SK-N-SH (cell line): ENCODE results near the gene SGCE. TPM values are rescaled to one million over a fixed set of nuclear protein-coding genes. Genes with fewer than 3 reads are reported as not detected.
A peak's percentile ranks its signal among the peaks of the same experiment; 100 is the strongest.

ENCODE experiments used
- CTCF ChIA-PET: fragments of 300-600, 350-600 bp; formaldehyde crosslinking; extraction: SDS; loops from one replicate; lab custom pipeline; 2021; lab: Yijun Ruan, JAX
- POLR2A ChIA-PET: fragments of 350-600 bp; sonication (Branson Sonifier 250); formaldehyde crosslinking; extraction: SDS; loops from one replicate; lab custom pipeline; 2020; ENCODE audit warnings: antibody characterized with exemption, inconsistent platforms; lab: Yijun Ruan, JAX
- DNase-seq: peaks from one replicate; pipeline ENCODE4 v3.0.0; 2012
- H2AFZ ChIP-seq: fragments of 200-600 bp; sonication (generic); 2 replicates; pipeline ENCODE4 v1.8.1; 2016; ENCODE audit warnings: antibody characterized with exemption, mild to moderate bottlenecking, low read depth
- H3F3A ChIP-seq: fragments of 200-600 bp; sonication (generic); replicated peaks from 2 replicates; pipeline ENCODE3; 2016; ENCODE audit warnings: antibody characterized with exemption, mild to moderate bottlenecking; ENCODE audit not compliant: insufficient read depth
- H3K27ac ChIP-seq, 2 experiments: fragments of 200-500 bp in 1 of 2; fragments of 200-600 bp in 1 of 2; sonication (Bioruptor generic) in 1 of 2; sonication (generic), shearing (Covaris generic) in 1 of 2; 2 replicates each; pipeline versions ENCODE4 v1.5.1 to v1.6.1; 2014 to 2016; ENCODE audit warnings: low read depth in 2 of 2, inconsistent platforms in 1 of 2, low read length in 1 of 2, mild to moderate bottlenecking in 1 of 2, mixed read lengths in 1 of 2
- H3K27me3 ChIP-seq: fragments of 200-600 bp; sonication (generic), shearing (Covaris generic); 2 replicates; pipeline ENCODE4 v1.6.1; 2016; ENCODE audit warnings: mixed run types; ENCODE audit not compliant: insufficient read depth
- H3K36me3 ChIP-seq, 2 experiments: fragments of 200-500 bp in 1 of 2; fragments of 200-600 bp in 1 of 2; sonication (Bioruptor generic) in 1 of 2; sonication (generic) in 1 of 2; replicated peaks in 1 of 2; 2 replicates each; pipeline versions ENCODE3 to v1.5.1; 2014 to 2016; ENCODE audit warnings: low read length in 1 of 2, mild to moderate bottlenecking in 1 of 2; ENCODE audit not compliant: insufficient read depth in 2 of 2, control insufficient read depth in 1 of 2
- H3K4me1 ChIP-seq, 2 experiments: fragments of 200-500 bp in 1 of 2; fragments of 200-600 bp in 1 of 2; sonication (Bioruptor generic) in 1 of 2; sonication (generic), shearing (Covaris generic) in 1 of 2; 2 replicates each; pipeline versions ENCODE4 v1.5.1 to v1.6.1; 2014 to 2016; ENCODE audit warnings: low read depth in 1 of 2, low read length in 1 of 2, mixed run types in 1 of 2; ENCODE audit not compliant: insufficient read depth in 2 of 2, control insufficient read depth in 1 of 2
- H3K4me2 ChIP-seq: fragments of 200-600 bp; sonication (generic), shearing (Covaris generic); 2 replicates; pipeline ENCODE4 v1.6.1; 2017; ENCODE audit warnings: mixed run types
- H3K4me3 ChIP-seq, 2 experiments: fragments of 200-500 bp in 1 of 2; fragments of 200-600 bp in 1 of 2; sonication (Bioruptor generic) in 1 of 2; sonication (generic), shearing (Covaris generic) in 1 of 2; 2 replicates each; pipeline versions ENCODE4 v1.5.1 to v1.8.1; 2014 to 2016; ENCODE audit warnings: low read depth in 2 of 2, inconsistent platforms in 1 of 2, low read length in 1 of 2, mild to moderate bottlenecking in 1 of 2, mixed read lengths in 1 of 2, moderate library complexity in 1 of 2
- H3K79me2 ChIP-seq: fragments of 200-600 bp; sonication (generic); 2 replicates; pipeline ENCODE4 v1.8.1; 2017; ENCODE audit warnings: mild to moderate bottlenecking; ENCODE audit not compliant: insufficient read depth
- H3K9ac ChIP-seq: fragments of 200-600 bp; sonication (generic); 2 replicates; pipeline ENCODE4 v1.6.1; 2017; ENCODE audit warnings: mixed run types
- H3K9me2 ChIP-seq: fragments of 200-600 bp; sonication (generic); 2 replicates; pipeline ENCODE4 v1.6.1; 2017; ENCODE audit warnings: mixed run types
- H3K9me3 ChIP-seq: fragments of 200-600 bp; sonication (generic); 2 replicates; pipeline ENCODE4 v1.6.1; 2017; ENCODE audit warnings: mixed run types, mild to moderate bottlenecking, moderate library complexity
- H4K20me1 ChIP-seq: fragments of 200-600 bp; sonication (generic); 2 replicates; pipeline ENCODE4 v1.6.1; 2017; ENCODE audit warnings: mild to moderate bottlenecking, mixed run types; ENCODE audit not compliant: insufficient read depth
- CTCF ChIP-seq: fragments of 200-600 bp; sonication (generic); IDR thresholded peaks from 2 replicates; pipeline ENCODE4 v1.6.1; 2017; ENCODE audit warnings: antibody characterized with exemption, mild to moderate bottlenecking, moderate library complexity
- ELF1 ChIP-seq: IDR thresholded peaks from 2 replicates; pipeline ENCODE4 v1.4.0; 2012
- EP300 ChIP-seq, 2 experiments: IDR thresholded peaks; 2 replicates each; pipeline versions ENCODE4 v1.4.0 to v1.6.1; 2012; ENCODE audit warnings: borderline replicate concordance in 1 of 2, low read depth in 1 of 2, low read length in 1 of 2
- FOSL2 ChIP-seq: IDR thresholded peaks from 2 replicates; pipeline ENCODE4 v1.4.0; 2012; ENCODE audit warnings: low read depth, mild to moderate bottlenecking, moderate library complexity, borderline replicate concordance
- FOXJ3 ChIP-seq: sonication (generic); formaldehyde crosslinking; IDR thresholded peaks from 2 replicates; pipeline ENCODE4 v1.5.1; 2020; ENCODE audit warnings: mild to moderate bottlenecking, missing genetic modification reagents
- GATA2 ChIP-seq: sonication (generic); formaldehyde crosslinking; IDR thresholded peaks from 2 replicates; pipeline ENCODE4 v1.5.0; 2020; ENCODE audit warnings: mild to moderate bottlenecking, missing genetic modification reagents
- JUND ChIP-seq: IDR thresholded peaks from 2 replicates; pipeline ENCODE4 v1.4.0; 2012
- MAX ChIP-seq: IDR thresholded peaks from 2 replicates; pipeline ENCODE4 v1.4.0; 2012; ENCODE audit warnings: low read depth
- NFIC ChIP-seq: IDR thresholded peaks from 2 replicates; pipeline ENCODE4 v1.4.0; 2012; ENCODE audit warnings: borderline replicate concordance
- NRF1 ChIP-seq: IDR thresholded peaks from 2 replicates; pipeline ENCODE4 v1.6.1; 2012; ENCODE audit warnings: low read depth, mild to moderate bottlenecking, low read length
- POLR2AphosphoS5 ChIP-seq: IDR thresholded peaks from 2 replicates; pipeline ENCODE4 v1.6.1; 2012; ENCODE audit warnings: low read depth, low read length
- RCOR1 ChIP-seq: fragments of 150-350 bp; IDR thresholded peaks from 2 replicates; pipeline ENCODE4 v1.6.1; 2017; ENCODE audit warnings: antibody characterized with exemption, low read length
- SMC3 ChIP-seq: IDR thresholded peaks from 2 replicates; pipeline ENCODE4 v1.6.1; 2012; ENCODE audit warnings: low read depth, low read length, improper control_type of control experiment
- TEAD4 ChIP-seq: IDR thresholded peaks from 2 replicates; pipeline ENCODE4 v1.4.0; 2012; ENCODE audit warnings: mild to moderate bottlenecking, borderline replicate concordance; ENCODE audit not compliant: insufficient read depth
- YY1 ChIP-seq: IDR thresholded peaks from 2 replicates; pipeline ENCODE4 v1.4.0; 2012; ENCODE audit warnings: low read depth, mild to moderate bottlenecking
- ZBTB33 ChIP-seq: IDR thresholded peaks from 2 replicates; pipeline ENCODE4 v1.4.0; 2012; ENCODE audit warnings: low read depth, borderline replicate concordance
- WGBS: methylation state at CpG from one replicate; pipeline ENCODE4 v1.1.6; 2017; ENCODE audit warnings: low lambda C conversion rate; 5-methylcytosine and 5-hydroxymethylcytosine counted together
- polyA plus RNA-seq, 3 experiments: library from polyadenylated mRNA; depleted of rRNA; stranded (reverse); fragments of >200 nt; gene quantifications; 2 replicates each; pipeline ENCODE4 v1.2.3, GENCODE V29; 2012

The SGCE gene
- polyA plus RNA-seq, 1 of the 3 experiments (the other 2 are of a cell fraction): 69.5 TPM

- DNase-seq: no peak
- peaks cover 11 to 29% of the 10 kb centered on the region in 2 experiments for H3K4me1 ChIP-seq
- TF ChIP-seq SMC3 (no peak), FOXJ3 (CRISPR knock-in tag) (no peak), ELF1 (no peak), JUND (no peak), YY1 (no peak), CTCF (no peak), NRF1 (no peak), ZBTB33 (no peak), EP300 (IDR thresholded peaks at IDR 0.05; ENCODE audit: borderline replicate concordance in 1 of 2, low read depth in 1 of 2, low read length in 1 of 2) (no peak), MAX (no peak), FOSL2 (no peak), TEAD4 (no peak), GATA2 (CRISPR knock-in tag) (no peak)
- peaks cover 14 to 18% of the 10 kb centered on the region in 2 experiments for H3K36me3 ChIP-seq
- ChIA-PET CTCF (interaction anchor here (1.0 to 1.8 kb wide), 4 partner anchors 12 to 22 kb away, joined by 3 to 4 read pairs (median 3); partner anchors contain the start of gene SGCE), POLR2A (no interaction called here)
- no peaks in the 10 kb centered on the region for H3K9me3 ChIP-seq
- peaks cover 43% of the 10 kb centered on the region for H3K79me2 ChIP-seq
- no peak overlapping the region for H2AFZ ChIP-seq
- H3K9me2 ChIP-seq: no peaks in the 10 kb centered on the region
- H3K27ac ChIP-seq: peak overlapping the region in 1 of 2 experiments; percentile 84; a peak in 1 of 4 replicates
- H3F3A ChIP-seq: peaks cover 17% of the 10 kb centered on the region
- no peak overlapping the region for H3K4me3 ChIP-seq
- H3K4me2 ChIP-seq: peak overlapping the region; percentile 61; the same call in 1 of the 2 replicates
- no peak overlapping the region for H3K9ac ChIP-seq
- peaks cover 15% of the 10 kb centered on the region for H4K20me1 ChIP-seq
- H3K27me3 ChIP-seq: no peaks in the 10 kb centered on the region
- WGBS: 93% methylated on average over 2 of the region's 2 CpGs
Observed at GRCh38 chr7:94633687-94634086, 22.2 kb downstream of the SGCE start.

GRCh38 chr7:94633014-94633341 lies 23.0 kb downstream of the SGCE start:
- peaks cover 49% of the 10 kb centered on the region for H3K79me2 ChIP-seq
- no peaks in the 10 kb centered on the region for H3K9me2 ChIP-seq
- peak overlapping the region; percentile 35 for H3K9ac ChIP-seq
- no peak for DNase-seq
- peaks cover 17% of the 10 kb centered on the region for H3F3A ChIP-seq
- H3K27me3 ChIP-seq: no peaks in the 10 kb centered on the region
- peak overlapping the region in 1 of 2 experiments; percentile 84; a peak in 3 of 4 replicates for H3K27ac ChIP-seq
- H3K4me1 ChIP-seq: peaks cover 11 to 29% of the 10 kb centered on the region in 2 experiments
- no peak overlapping the region for H2AFZ ChIP-seq
- ChIA-PET CTCF (interaction anchor here (1.1 to 1.6 kb wide), 4 partner anchors 12 to 183 kb away, joined by 3 to 5 read pairs (median 3); no protein-coding TSS in a partner anchor), POLR2A (no interaction called here)
- H3K9me3 ChIP-seq: no peaks in the 10 kb centered on the region
- H3K4me3 ChIP-seq: no peak overlapping the region
- H3K36me3 ChIP-seq: peaks cover 12 to 15% of the 10 kb centered on the region in 2 experiments
- peaks cover 15% of the 10 kb centered on the region for H4K20me1 ChIP-seq
- peak overlapping the region; percentile 61 for H3K4me2 ChIP-seq
- 89% methylated on average over 4 of the region's 4 CpGs for WGBS
- TF ChIP-seq NFIC (no peak), NRF1 (no peak), POLR2AphosphoS5 (no peak), YY1 (no peak), RCOR1 (no peak)
- TF ChIP-seq, all 33 proteins: peak for 0
